Stimulated activated CD8-positive, alpha-beta memory T cell treated with anti-CD3 and anti-CD28 coated beads, Interleukin-2, amount 100 ng/mL, for 48 hours (primary cell): ENCODE data around the gene IER5.

ENCODE experiments used
- DNase-seq, 2 donors: peaks; one replicate each; pipeline ENCODE4 v3.0.0-alpha.2; 2020; ENCODE audit warnings: low read depth in 2 of 2

IER5 gene

GRCh38 chr1:181134543-181135436 is 46.3 kb downstream of the IER5 start:
- DNase-seq, result peak; percentile 18 to 32

DNA sequence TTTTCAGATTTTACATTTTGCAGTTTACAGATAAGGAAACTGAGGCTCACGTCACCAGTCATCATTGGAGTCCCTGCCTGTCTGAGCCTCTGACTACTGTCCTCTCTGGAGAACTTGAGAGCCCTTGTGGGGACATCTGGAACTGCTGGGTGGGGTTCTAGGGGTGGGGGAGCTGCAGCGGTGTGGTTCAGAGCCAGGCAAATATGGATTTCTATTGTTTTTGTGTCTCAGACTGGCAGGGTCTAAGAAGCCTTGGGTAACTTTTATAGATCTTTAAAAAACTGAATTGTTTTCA is 46.9 kb downstream of the IER5 start:
- no peak for DNase-seq

DNA sequence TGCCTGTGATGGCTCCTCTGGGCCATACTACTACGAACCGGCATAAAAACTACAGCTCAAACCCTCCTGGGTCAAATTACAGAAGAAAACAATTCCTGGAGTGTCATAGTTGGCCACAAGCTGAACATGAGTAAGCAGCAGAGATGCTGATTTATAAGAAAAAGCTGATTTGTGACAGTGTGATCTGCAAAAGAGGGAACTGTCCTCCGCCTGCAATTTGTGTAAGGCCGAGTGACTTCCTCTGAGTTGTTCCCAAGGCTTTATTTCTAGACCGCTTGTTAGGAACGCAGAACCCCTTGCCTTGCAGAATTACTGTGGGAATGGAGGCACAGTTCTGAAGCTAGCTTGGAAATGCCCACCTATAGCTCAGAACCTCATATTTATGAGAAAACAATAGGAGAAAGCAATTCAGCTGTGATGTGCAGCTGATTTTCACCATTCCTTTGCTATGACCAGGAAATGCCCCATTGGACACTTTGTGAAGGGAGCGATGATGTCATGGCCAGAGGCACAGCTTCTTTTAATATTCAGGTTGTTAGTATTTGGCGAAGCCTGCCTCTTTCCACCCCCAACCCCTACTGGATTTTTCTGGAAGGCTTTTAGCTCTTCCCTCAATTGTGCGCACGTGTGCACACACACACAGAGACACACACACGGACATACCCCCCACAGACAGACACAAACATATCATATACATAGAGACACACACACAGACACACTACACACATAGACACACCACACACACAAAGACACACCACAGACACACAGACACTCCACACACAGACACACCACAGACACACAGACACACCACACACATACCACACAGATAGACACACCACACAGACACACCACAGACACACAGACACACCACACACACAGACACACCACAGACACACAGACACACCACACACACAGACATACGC is 47.6 kb downstream of the IER5 start:
- DNase-seq, result no peak

DNA sequence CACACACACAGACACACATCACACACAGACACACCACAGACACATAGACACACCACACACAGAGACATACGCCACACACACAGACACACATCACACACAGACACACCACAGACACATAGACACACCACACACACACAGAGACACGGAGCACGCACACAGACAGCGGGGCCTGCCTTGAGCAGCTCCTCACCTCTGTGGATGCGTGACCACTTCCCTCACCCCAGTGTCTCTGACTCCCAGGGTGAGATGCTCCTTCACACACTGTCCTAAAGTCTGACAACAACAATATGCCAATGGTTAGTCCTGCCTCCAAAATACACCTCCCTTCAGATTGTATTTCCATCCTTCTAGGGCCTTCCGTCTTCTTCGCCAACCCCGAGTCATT is 48.2 kb downstream of the IER5 start:
- no peak for DNase-seq

- DNase-seq, result no peak
These were observed 48.8 kb downstream of the IER5 start for GRCh38 chr1:181137217-181137743.

DNA sequence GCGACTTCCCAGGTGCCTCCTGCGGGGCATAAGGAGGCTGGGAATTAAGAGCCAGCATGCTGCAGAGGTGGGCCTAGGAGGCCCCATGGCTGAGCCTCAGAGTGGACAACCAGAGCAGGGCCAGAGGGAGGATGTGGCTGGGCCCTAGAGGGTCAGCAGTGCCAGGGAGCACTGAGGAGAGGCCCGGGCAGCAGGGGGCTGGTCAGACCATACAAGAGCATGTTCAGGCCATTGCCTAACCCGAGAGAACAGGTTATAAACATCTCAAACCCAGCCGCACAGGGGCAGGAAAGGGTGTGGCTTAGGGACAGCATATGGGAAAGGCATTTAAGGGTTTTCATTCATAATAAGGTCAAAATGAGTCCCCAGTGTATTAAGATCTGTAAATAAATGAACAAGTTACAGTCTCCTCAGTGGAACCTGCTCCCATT is 51.1 kb downstream of the IER5 start:
- DNase-seq, result no peak

GRCh38 chr1:181140398-181140797 is 51.9 kb downstream of the IER5 start:
- no peak for DNase-seq

- no peak for DNase-seq
These were observed 52.4 kb downstream of the IER5 start for GRCh38 chr1:181140891-181141290.

- DNase-seq, result peak; percentile 50 to 68
These were observed 53.0 kb downstream of the IER5 start for GRCh38 chr1:181141431-181141910.
